Measurements from ENCODE around the gene TRPC4.
"Not testable (repeated sequence)": the region's sequence is repeated elsewhere in the genome, so short reads cannot be mapped to it uniquely, and the experiment has no call there.

TRPC4 gene

DNA sequence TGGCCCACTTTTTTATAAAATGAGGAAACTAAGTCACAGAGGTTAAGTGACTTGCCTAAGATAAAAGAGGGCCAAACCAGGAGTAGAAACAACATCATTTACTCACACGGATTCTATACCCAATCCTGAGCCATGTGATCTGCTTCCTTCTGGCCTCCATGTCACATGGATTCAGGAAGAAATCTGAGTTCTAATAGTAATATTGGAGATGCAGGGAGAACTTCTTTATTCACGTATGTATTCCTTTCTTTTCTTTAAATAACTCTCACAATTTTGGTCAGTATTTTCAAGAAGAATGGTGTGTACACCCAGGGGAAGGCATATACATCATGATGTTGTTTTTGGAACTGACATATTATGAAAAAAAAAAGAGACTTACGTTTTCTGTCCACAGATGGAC, 272.8 kb downstream of the TRPC4 start:
- TF ChIP-seq ESRRG (CRISPR knock-in tag; IDR thresholded peaks at IDR 0.05) = no peak
- no peak for TF ChIP-seq BACH2 (CRISPR knock-in tag; IDR thresholded peaks at IDR 0.05; ENCODE audit: borderline replicate concordance)
- no peak for TF ChIP-seq ZNF70 (CRISPR knock-in tag; IDR thresholded peaks at IDR 0.05)
- TF ChIP-seq ZFP30 (CRISPR knock-in tag; IDR thresholded peaks at IDR 0.05) = no peak
- no peak for TF ChIP-seq ISL1 (CRISPR knock-in tag; IDR thresholded peaks at IDR 0.05)
- no peak for TF ChIP-seq POU6F1 (CRISPR knock-in tag; IDR thresholded peaks at IDR 0.05; ENCODE audit: borderline replicate concordance, low read depth)
- TF ChIP-seq ZC3H10 (CRISPR knock-in tag; IDR thresholded peaks at IDR 0.05) = no peak
- TF ChIP-seq OSR1 (CRISPR knock-in tag; IDR thresholded peaks at IDR 0.05) = no peak
- TF ChIP-seq, protein P1, sequence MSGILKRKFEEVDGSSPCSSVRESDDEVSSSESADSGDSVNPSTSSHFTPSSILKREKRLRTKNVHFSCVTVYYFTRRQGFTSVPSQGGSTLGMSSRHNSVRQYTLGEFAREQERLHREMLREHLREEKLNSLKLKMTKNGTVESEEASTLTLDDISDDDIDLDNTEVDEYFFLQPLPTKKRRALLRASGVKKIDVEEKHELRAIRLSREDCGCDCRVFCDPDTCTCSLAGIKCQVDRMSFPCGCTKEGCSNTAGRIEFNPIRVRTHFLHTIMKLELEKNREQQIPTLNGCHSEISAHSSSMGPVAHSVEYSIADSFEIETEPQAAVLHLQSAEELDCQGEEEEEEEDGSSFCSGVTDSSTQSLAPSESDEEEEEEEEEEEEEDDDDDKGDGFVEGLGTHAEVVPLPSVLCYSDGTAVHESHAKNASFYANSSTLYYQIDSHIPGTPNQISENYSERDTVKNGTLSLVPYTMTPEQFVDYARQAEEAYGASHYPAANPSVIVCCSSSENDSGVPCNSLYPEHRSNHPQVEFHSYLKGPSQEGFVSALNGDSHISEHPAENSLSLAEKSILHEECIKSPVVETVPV (CRISPR knock-in tag; IDR thresholded peaks at IDR 0.05) = no peak
- TF ChIP-seq, protein P2, sequence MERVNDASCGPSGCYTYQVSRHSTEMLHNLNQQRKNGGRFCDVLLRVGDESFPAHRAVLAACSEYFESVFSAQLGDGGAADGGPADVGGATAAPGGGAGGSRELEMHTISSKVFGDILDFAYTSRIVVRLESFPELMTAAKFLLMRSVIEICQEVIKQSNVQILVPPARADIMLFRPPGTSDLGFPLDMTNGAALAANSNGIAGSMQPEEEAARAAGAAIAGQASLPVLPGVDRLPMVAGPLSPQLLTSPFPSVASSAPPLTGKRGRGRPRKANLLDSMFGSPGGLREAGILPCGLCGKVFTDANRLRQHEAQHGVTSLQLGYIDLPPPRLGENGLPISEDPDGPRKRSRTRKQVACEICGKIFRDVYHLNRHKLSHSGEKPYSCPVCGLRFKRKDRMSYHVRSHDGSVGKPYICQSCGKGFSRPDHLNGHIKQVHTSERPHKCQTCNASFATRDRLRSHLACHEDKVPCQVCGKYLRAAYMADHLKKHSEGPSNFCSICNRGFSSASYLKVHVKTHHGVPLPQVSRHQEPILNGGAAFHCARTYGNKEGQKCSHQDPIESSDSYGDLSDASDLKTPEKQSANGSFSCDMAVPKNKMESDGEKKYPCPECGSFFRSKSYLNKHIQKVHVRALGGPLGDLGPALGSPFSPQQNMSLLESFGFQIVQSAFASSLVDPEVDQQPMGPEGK (CRISPR knock-in tag; IDR thresholded peaks at IDR 0.05; ENCODE audit: borderline replicate concordance) = no peak
- 0 out of 3 replicates have a peak, but pooled peaks have one; percentile 12 for ATAC-seq

DNA sequence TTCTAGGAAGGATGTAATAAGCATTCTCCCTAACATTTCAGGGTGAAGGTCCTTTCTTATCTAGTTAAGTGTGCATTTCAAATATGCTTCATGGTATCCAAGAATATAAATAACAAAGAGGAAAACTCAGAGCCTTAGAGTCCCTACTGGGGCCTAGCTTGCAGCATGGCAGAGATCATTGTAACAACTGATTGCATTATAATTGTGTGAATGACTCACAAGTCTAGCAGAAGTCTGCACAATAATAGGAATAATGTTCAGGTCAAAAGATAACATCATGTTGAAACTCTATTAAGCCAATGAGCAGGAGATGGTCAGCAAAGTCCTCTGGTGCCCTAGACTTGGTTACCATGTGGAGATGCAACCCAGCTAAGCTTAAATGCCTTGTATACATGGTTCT, 274.4 kb downstream of the TRPC4 start:
- ATAC-seq = peak; percentile 45
- TF ChIP-seq RARB (CRISPR knock-in tag; IDR thresholded peaks at IDR 0.05) (no peak), ZNF565 (CRISPR knock-in tag; conservative IDR thresholded peaks at IDR 0.05; ENCODE audit: low read depth) (no peak), TCF4 (CRISPR knock-in tag; IDR thresholded peaks at IDR 0.05; ENCODE audit: borderline replicate concordance) (no peak), PPARA (CRISPR knock-in tag; IDR thresholded peaks at IDR 0.05; ENCODE audit: borderline replicate concordance) (no peak), ISL1 (CRISPR knock-in tag; IDR thresholded peaks at IDR 0.05) (no peak), ZNF70 (CRISPR knock-in tag; IDR thresholded peaks at IDR 0.05) (no peak), OSR1 (CRISPR knock-in tag; IDR thresholded peaks at IDR 0.05) (no peak), ESRRG (CRISPR knock-in tag; IDR thresholded peaks at IDR 0.05) (no peak), ZFP30 (CRISPR knock-in tag; IDR thresholded peaks at IDR 0.05) (no peak), ZFP3 (CRISPR knock-in tag; IDR thresholded peaks at IDR 0.05) (no peak), POU6F1 (CRISPR knock-in tag; IDR thresholded peaks at IDR 0.05; ENCODE audit: borderline replicate concordance, low read depth) (no peak)
- TF ChIP-seq, protein P2 (CRISPR knock-in tag; IDR thresholded peaks at IDR 0.05; ENCODE audit: borderline replicate concordance) = no peak

DNA sequence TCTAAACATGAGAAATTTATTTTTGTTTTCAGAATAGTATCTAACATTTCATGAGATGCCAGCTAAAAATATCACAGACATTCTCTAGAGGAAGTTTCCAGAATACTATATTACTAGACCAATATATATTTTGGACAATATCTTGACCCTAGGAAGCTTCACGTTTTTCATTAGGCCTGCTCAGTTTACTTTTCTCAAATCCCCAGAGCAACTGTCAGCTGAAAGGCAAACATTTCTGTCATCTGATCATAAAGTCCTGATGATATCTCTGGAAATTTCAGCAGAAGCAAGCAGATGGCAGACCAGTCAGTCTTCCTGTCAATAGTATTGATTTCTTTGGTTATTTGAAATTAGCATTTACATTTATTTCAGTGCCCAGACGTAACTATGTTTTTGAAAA, 275.0 kb downstream of the TRPC4 start:
- TF ChIP-seq ESRRG (CRISPR knock-in tag; IDR thresholded peaks at IDR 0.05) (no peak), BACH2 (CRISPR knock-in tag; IDR thresholded peaks at IDR 0.05; ENCODE audit: borderline replicate concordance) (no peak)
- ATAC-seq = no peak

DNA sequence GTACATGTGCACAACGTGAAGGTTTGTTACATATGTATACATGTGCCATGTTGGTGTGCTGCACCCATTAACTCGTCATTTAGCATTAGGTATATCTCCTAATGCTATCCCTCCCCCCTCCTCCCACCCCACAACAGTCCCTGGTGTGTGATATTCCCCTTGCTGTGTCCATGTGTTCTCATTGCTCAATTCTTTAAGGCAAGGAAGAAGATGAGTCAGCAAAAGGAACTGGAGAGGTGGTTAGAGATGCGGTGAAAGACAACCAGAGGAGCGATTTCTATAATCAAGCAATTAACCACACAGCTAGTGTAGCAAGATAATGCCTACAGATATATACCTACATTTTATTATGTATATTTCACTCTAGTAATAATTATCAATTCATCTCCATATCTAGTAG, 280.2 kb downstream of the TRPC4 start:
- not testable (repeated sequence) for ATAC-seq

DNA sequence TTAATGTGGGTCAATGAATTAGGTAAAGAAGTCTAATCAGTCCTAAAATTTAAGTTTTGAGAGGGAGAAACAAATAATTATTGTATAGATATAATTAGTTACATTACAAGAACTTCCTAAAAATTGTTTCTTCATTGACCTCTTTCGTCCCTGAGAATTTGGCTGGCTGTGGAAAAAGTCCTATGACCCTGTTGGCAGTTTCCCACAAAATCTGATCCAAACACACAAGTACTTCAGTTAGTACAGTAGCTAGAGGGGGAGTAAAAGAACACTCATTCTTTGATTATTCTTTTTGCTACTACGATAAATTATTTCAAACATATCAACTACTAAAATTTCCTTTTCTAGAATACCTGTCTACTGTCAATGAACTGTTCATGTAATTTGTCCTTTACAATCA, 282.3 kb downstream of the TRPC4 start:
- ATAC-seq = no peak
- no peak for TF ChIP-seq BACH2 (CRISPR knock-in tag; IDR thresholded peaks at IDR 0.05; ENCODE audit: borderline replicate concordance)
- no peak for TF ChIP-seq OSR1 (CRISPR knock-in tag; IDR thresholded peaks at IDR 0.05)
- TF ChIP-seq ESRRG (CRISPR knock-in tag; IDR thresholded peaks at IDR 0.05) = no peak
- TF ChIP-seq RARB (CRISPR knock-in tag; IDR thresholded peaks at IDR 0.05) = no peak
- TF ChIP-seq ARNTL (CRISPR knock-in tag; IDR thresholded peaks at IDR 0.05; ENCODE audit: borderline replicate concordance, low read depth) = no peak
- TF ChIP-seq TCF4 (CRISPR knock-in tag; IDR thresholded peaks at IDR 0.05; ENCODE audit: borderline replicate concordance) = no peak
- no peak for TF ChIP-seq TOX (CRISPR knock-in tag; IDR thresholded peaks at IDR 0.05; ENCODE audit: borderline replicate concordance)
- TF ChIP-seq, protein P1 (CRISPR knock-in tag; IDR thresholded peaks at IDR 0.05) = no peak
- no peak for TF ChIP-seq ZFP3 (CRISPR knock-in tag; IDR thresholded peaks at IDR 0.05)
- TF ChIP-seq CSDC2 (CRISPR knock-in tag; IDR thresholded peaks at IDR 0.05) = no peak

All from SK-N-SH treated with all-trans-retinoic acid at 6 μM for 48 hours (cell line).